Measurements from ENCODE around the gene FCRL6.
A peak's percentile ranks its signal among the peaks of the same experiment; 100 is the strongest.

- TF ChIP-seq CTCF (IDR thresholded peaks at IDR 0.05), result peak in 2 of 6 experiments; percentile 8 to 16
- TF ChIP-seq POLR2A (IDR thresholded peaks at IDR 0.05), result no peak
Measured at GRCh38 chr1:159835862-159836525, 33.8 kb downstream of the FCRL6 start.
